Heart left ventricle (tissue), 13 donors: ENCODE data around the gene PCYOX1L.

Source experiments
- CTCF ChIP-seq, 12 donors: fragments of 200-600 bp; sonication (generic) in 4 of 12; IDR thresholded peaks; one replicate each; pipeline versions ENCODE4 v1.5.0 to v1.8.0; 2018 to 2022; ENCODE audit warnings: antibody characterized with exemption in 12 of 12, mild to moderate bottlenecking in 5 of 12
- POLR2A ChIP-seq, 2 donors: fragments of 450-650 bp; IDR thresholded peaks; one replicate each; pipeline ENCODE4 v1.6.1; 2017; ENCODE audit warnings: antibody characterized with exemption in 2 of 2, mild to moderate bottlenecking in 2 of 2, moderate library complexity in 2 of 2
- donor health status: ischemic (EF 13 %, LVEDD 7.1; RV severe dilation, severe dysfunction).
- donor health status: DM: no; HTN: yes; CAD: no.
- donor health status: DM: no; HTN: no; CAD: no.
- donor health status: ischemic (EF 25% LVEDD 6.9; RV normal size, moderate dysfunction).
- donor health status: ischemic (EF 25% LVEDD 5.7; RV mildly dilated, moderate dysfunction).
- donor health status: ischemic (EF 35%, LVEDD 5.7; RV mildly dilated, moderate dysfunction).
- donor health status: nonischemic (EF 11% LVEDD 7.7; RV severe dilation, severe dysfunction).
- donor health status: DM: yes; HTN: yes; CAD: no.
- donor health status: PGD.
- donor health status: ischemic (EF 29% LVEDD 5.4; RV normal size, mild dysfunction).
- donor health status: nonischemic (EF 23%, LVEDD 6.1; RV moderate dilation, normal function).

- TF ChIP-seq POLR2A (IDR thresholded peaks at IDR 0.05): no peak
- TF ChIP-seq CTCF (IDR thresholded peaks at IDR 0.05): no peak
Measured at GRCh38 chr5:149323621-149324205, 34.1 kb upstream of the PCYOX1L start.
